Suprapubic skin (tissue), 4 donors: ENCODE data around the gene SLC38A10. TPM values are rescaled to one million over a fixed set of nuclear protein-coding genes. Genes with fewer than 3 reads are reported as not detected.

Source experiments
- DNase-seq, 2 donors: peaks; one replicate each; pipeline ENCODE4 v3.0.0-alpha.2; 2019; ENCODE audit warnings: low spot score in 2 of 2
- H3K27ac ChIP-seq: fragments of 200-600 bp; sonication (generic); one replicate; pipeline ENCODE4 v1.5.1; 2019
- H3K27me3 ChIP-seq: fragments of 200-600 bp; sonication (generic); one replicate; pipeline ENCODE4 v1.5.1; 2019
- H3K36me3 ChIP-seq: fragments of 200-600 bp; sonication (generic); one replicate; pipeline ENCODE4 v1.5.1; 2019
- H3K4me1 ChIP-seq: fragments of 200-600 bp; sonication (generic); one replicate; pipeline ENCODE4 v1.5.1; 2019
- H3K4me3 ChIP-seq: fragments of 200-600 bp; sonication (generic); one replicate; pipeline ENCODE4 v1.5.1; 2019; ENCODE audit warnings: mild to moderate bottlenecking
- H3K9me3 ChIP-seq: fragments of 200-600 bp; sonication (generic); one replicate; pipeline ENCODE4 v1.5.1; 2019
- CTCF ChIP-seq, 2 donors: fragments of 200-600 bp in 1 of 2; fragments of 450-650 bp in 1 of 2; sonication (generic) in 1 of 2; IDR thresholded peaks; one replicate each; pipeline ENCODE4 v1.5.1; 2016 to 2019; ENCODE audit warnings: antibody characterized with exemption in 2 of 2, mild to moderate bottlenecking in 1 of 2, moderate library complexity in 1 of 2
- EP300 ChIP-seq: sonication (generic); formaldehyde crosslinking; IDR thresholded peaks from one replicate; pipeline ENCODE4 v1.6.1; 2017; ENCODE audit warnings: antibody characterized with exemption
- POLR2A ChIP-seq, 2 donors: fragments of 450-650 bp; IDR thresholded peaks; one replicate each; pipeline ENCODE4 v1.6.1; 2017; ENCODE audit warnings: antibody characterized with exemption in 2 of 2, mild to moderate bottlenecking in 2 of 2, moderate library complexity in 2 of 2
- POLR2AphosphoS5 ChIP-seq, 3 donors: sonication (generic); formaldehyde crosslinking; IDR thresholded peaks; one replicate each; pipeline ENCODE4 v1.6.1; 2017; ENCODE audit warnings: antibody characterized with exemption in 3 of 3
- WGBS: methylation state at CpG from one replicate; pipeline ENCODE4 v1.1.5; 2018; 5-methylcytosine and 5-hydroxymethylcytosine counted together
- total RNA-seq, 4 donors: library from RNA; depleted of rRNA; stranded (reverse); fragments of >200 nt; gene quantifications; one replicate each; pipeline ENCODE4 v1.1.0, GENCODE V29; 2016

Gene SLC38A10
- total RNA-seq, 4 donors from 2014 or later: 48.5 to 84.9 (median 69.4) TPM

DNA sequence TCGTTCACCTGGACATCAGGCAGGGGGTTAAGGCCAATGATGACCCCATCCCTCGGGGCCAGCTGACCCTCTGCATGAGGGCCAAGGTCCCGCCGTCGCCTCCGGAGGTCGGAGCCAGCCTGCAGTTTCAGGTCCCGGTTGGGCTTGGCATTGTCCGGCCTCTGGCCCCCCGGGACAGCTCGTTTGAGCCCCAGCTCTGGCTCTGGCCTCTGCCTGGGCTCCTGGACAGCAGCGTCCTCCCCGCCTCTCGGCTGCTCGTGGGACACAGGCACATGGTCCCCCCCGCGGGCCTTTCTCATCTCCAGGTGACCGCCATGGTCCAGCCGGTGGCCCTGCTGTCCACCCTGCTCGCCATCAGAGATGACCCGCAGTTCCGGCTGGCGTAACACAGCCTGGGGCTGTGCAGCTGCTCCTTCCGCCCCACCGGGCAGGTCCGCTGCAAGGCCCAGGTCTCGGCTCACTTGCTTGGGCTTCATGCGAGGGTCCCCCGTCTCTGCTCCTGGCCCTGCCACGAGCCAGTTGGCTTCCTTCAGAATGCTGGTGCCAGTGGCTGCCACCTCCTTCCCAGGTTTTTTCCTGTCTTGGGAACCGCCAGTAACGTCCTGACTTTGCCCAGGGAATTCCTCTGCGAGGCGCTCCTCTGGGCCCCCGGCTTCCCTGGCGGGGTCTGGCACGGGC lies 49.3 kb downstream of the SLC38A10 start:
- no peak for DNase-seq
- no peak for TF ChIP-seq EP300
- TF ChIP-seq CTCF (IDR thresholded peaks at IDR 0.05): no peak
- TF ChIP-seq POLR2A (IDR thresholded peaks at IDR 0.05): no peak
- TF ChIP-seq POLR2AphosphoS5 (IDR thresholded peaks at IDR 0.05): no peak
- Histone ChIP-seq H3K36me3 (peaks cover 23% of the 10 kb centered on the region), H3K9me3 (no peaks in the 10 kb centered on the region), H3K4me3 (no peak overlapping the region), H3K4me1 (peaks cover 11% of the 10 kb centered on the region), H3K27me3 (no peaks in the 10 kb centered on the region), H3K27ac (no peak overlapping the region)
- 88% methylated on average over 23 of the region's 37 CpGs for WGBS

DNA sequence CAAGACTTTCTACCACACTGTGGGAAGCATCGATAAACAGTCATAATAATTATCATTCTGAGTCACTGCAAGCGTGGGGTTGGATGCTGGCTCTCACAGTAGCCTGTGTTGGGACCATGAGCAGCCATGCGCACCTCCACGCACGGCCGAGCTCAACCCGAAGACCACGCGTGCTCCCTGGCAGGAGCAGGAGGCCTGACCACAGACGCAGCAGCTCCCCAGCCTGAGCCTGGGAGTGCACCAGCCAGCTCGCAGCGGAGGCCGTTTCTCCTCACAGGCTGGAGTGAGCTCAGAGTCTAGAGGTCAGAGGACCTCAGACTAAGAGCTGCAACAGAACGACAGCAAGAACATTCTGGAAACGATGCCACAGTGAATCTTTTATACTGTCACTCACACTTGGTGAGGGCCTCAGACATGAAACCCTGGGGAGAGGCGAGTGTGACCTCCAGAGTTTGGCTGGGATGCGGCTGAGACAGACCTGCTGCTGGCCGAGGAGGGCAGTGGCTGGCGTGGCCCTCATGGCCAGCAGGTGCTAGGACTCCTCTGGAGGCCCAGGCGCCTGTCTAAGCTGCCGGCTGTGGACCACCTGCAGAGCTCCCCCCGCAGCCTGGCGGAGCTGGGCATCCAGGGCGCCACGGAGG lies 50.0 kb downstream of the SLC38A10 start:
- 66% methylated on average over 11 of the region's 25 CpGs for WGBS
- peaks cover 17% of the 10 kb centered on the region for H3K36me3 ChIP-seq
- H3K9me3 ChIP-seq: no peaks in the 10 kb centered on the region
- no peak for TF ChIP-seq EP300
- TF ChIP-seq POLR2A (IDR thresholded peaks at IDR 0.05): no peak
- TF ChIP-seq POLR2AphosphoS5 (IDR thresholded peaks at IDR 0.05): no peak
- TF ChIP-seq CTCF (IDR thresholded peaks at IDR 0.05): no peak
- DNase-seq: no peak
- H3K4me1 ChIP-seq: peaks cover 18% of the 10 kb centered on the region
- no peak overlapping the region for H3K4me3 ChIP-seq
- H3K27ac ChIP-seq: no peak overlapping the region
- no peaks in the 10 kb centered on the region for H3K27me3 ChIP-seq

- Histone ChIP-seq H3K36me3 (peaks cover 10% of the 10 kb centered on the region), H3K27ac (no peak overlapping the region), H3K9me3 (no peaks in the 10 kb centered on the region), H3K4me3 (no peak overlapping the region), H3K27me3 (no peaks in the 10 kb centered on the region), H3K4me1 (peaks cover 24% of the 10 kb centered on the region)
- TF ChIP-seq CTCF (IDR thresholded peaks at IDR 0.05) (no peak), POLR2A (IDR thresholded peaks at IDR 0.05) (no peak), POLR2AphosphoS5 (IDR thresholded peaks at IDR 0.05) (no peak), EP300 (no peak)
- WGBS: 74% methylated on average over 17 of the region's 24 CpGs
- DNase-seq: no peak
Measured at GRCh38 chr17:81244358-81245023, 50.6 kb downstream of the SLC38A10 start.

GRCh38 chr17:81243333-81243664 lies 51.8 kb downstream of the SLC38A10 start:
- H3K36me3 ChIP-seq: peaks cover 9% of the 10 kb centered on the region
- H3K9me3 ChIP-seq: no peaks in the 10 kb centered on the region
- TF ChIP-seq POLR2A (IDR thresholded peaks at IDR 0.05): no peak
- no peak for TF ChIP-seq EP300
- TF ChIP-seq CTCF (IDR thresholded peaks at IDR 0.05): no peak
- no peak for TF ChIP-seq POLR2AphosphoS5 (IDR thresholded peaks at IDR 0.05)
- H3K4me1 ChIP-seq: peaks cover 27% of the 10 kb centered on the region
- H3K27me3 ChIP-seq: no peaks in the 10 kb centered on the region
- no peak overlapping the region for H3K4me3 ChIP-seq
- no peak for DNase-seq
- no peak overlapping the region for H3K27ac ChIP-seq
- WGBS: 82% methylated on average over 10 of the region's 10 CpGs
